Midbrain (tissue), 1 donor: ENCODE results near the gene CCND1.

Experiments used
- DNase-seq: peaks from one replicate; lab custom pipeline; 2025; lab: John Stamatoyannopoulos, UW

CCND1 gene

DNA sequence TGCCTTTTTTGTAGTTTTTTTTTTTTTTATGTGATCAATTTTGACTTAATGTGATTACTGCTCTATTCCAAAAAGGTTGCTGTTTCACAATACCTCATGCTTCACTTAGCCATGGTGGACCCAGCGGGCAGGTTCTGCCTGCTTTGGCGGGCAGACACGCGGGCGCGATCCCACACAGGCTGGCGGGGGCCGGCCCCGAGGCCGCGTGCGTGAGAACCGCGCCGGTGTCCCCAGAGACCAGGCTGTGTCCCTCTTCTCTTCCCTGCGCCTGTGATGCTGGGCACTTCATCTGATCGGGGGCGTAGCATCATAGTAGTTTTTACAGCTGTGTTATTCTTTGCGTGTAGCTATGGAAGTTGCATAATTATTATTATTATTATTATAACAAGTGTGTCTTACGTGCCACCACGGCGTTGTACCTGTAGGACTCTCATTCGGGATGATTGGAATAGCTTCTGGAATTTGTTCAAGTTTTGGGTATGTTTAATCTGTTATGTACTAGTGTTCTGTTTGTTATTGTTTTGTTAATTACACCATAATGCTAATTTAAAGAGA lies 12.5 kb downstream of the CCND1 start:
- no peak for DNase-seq

DNA sequence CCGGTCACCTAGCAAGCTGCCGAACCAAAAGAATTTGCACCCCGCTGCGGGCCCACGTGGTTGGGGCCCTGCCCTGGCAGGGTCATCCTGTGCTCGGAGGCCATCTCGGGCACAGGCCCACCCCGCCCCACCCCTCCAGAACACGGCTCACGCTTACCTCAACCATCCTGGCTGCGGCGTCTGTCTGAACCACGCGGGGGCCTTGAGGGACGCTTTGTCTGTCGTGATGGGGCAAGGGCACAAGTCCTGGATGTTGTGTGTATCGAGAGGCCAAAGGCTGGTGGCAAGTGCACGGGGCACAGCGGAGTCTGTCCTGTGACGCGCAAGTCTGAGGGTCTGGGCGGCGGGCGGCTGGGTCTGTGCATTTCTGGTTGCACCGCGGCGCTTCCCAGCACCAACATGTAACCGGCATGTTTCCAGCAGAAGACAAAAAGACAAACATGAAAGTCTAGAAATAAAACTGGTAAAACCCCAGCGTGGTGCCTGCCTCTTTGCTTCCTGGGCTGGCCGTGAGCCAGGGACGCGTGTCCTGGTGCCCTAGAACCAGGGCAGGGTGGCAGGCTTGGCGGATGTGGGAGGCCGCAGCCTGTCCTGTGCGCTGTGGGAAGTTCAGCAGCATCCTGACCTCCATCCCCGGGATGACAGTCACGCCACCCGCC lies 13.2 kb downstream of the CCND1 start:
- no peak for DNase-seq

GRCh38 chr11:69654660-69655478 lies 13.9 kb downstream of the CCND1 start:
- no peak for DNase-seq

DNA sequence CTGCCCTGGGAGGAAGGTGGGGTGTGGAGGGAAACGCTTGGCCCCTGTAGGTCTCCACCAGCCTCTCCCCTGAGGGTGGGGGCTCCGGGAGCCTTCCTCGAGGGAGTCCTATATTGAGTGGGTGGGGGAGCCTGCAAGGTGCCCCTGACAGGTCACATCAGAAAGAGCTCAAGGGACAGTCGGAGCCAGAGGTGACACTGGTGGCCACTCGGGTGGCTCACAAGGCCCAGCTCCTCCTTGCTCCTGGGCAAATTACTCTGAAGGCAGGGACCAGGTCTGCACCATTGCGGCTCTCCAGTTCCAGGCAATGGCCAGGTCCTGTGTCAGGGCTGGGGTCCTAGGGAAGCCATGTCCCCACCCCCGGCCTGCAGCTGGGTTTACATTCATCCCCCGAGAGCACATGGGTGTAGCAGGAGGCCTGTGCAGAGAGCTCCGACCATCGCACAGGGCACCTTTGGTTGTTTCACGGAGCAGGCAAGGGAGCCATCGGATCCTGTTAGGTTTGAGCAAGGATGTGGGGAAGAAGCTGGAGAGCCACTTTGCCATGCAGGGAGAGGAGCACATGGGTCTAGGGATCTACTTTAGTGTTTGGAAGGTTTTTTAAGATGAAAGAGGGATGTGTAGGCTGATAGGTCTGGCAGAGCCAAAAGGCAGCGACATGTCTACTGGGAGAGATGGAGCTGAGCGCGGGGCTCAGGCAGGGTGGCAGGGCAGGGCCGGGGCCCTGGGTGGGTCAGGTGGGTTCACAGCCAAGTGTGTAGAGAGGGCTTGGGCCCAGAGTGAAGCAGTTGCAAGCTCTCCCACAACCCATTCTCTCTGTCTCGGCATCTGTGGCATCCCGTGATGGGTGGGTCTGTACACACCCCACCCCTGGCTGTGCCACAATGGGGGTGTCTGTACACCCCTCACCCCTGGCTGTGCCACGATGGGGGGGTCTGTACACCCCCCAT lies 14.8 kb downstream of the CCND1 start:
- DNase-seq, result no peak

GRCh38 chr11:69656536-69657455 lies 15.8 kb downstream of the CCND1 start:
- no peak for DNase-seq

GRCh38 chr11:69657456-69657910 lies 16.5 kb downstream of the CCND1 start:
- DNase-seq, result no peak

DNA sequence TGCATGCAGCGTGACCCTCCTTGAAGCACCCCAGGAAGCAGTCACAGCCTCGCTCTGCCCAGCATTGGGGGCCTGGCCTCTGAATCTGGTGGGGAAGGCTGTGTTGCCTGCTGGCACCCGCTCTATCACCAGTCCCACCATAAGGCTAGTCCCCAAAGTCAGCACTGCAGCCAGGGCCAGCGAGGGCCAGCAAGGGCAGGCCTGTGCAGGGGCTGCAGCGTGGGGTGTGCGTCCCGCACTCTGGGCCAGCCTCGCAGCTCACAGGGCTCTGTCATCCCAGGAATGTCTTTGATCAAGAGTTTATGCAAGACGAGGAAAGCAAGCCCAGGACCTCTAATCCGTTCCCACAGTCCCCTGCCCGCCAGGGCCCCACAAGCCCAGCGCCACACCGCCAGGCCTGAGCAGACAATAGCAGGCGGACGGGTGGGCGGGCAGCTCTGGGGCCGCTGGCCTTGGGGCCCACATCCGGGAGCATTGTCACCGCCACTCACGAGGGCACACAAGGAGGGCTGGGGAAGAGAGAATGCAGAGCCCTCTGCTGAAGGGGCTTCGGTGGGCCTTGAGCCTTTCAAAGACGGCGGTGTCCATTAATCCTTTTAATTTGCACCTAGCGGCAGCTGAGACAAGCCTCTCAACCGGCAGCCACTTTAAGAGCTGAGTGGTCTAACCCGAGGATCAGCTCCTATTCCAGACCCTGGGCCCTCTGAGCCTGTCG lies 17.1 kb downstream of the CCND1 start:
- no peak for DNase-seq

GRCh38 chr11:69658626-69659450 lies 17.9 kb downstream of the CCND1 start:
- no peak for DNase-seq

- no peak for DNase-seq
Observed at GRCh38 chr11:69659591-69659990, 18.6 kb downstream of the CCND1 start.

DNA sequence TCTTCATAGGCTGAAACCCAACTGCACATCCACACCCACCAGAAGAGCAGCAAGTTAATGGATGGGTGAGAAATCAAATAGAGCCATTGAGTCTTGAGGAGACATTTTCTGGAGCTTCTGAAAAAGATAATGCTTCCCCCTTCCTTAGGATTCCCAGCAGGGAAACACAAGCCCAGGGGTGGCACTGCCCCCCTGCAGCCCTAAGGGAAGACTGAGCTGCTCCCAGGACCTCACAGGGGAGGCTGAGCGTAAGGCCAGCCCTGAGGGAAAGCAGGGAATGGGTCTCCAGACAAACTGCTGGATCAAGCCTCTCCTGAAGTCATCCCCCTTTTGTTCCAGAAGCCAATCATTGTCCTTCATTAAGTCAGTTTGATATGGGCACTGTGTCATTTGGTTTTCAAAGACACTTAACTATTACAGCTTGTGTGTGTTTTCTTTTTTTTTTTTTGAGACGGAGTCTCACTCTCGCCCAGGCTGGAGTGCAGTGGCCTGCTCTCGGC lies 19.1 kb downstream of the CCND1 start:
- DNase-seq, result no peak

DNA sequence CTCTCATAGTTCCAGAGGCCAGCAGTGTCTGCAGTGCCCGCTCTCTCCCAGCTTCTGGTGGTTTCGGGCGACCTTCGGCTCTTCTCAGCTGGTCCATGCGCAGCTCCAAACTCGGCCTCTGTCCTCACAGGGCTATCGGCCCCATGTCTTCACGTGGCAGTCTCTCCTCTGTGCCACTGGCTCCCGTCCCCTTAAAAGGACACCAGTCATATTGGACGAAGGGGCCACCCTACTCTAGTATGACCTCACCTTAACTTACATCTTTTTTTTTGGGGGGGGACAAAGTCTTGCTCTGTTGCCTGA lies 20.4 kb downstream of the CCND1 start:
- DNase-seq, result no peak

- peak; percentile 3 for DNase-seq
Observed at GRCh38 chr11:69662021-69662698, 21.2 kb downstream of the CCND1 start.

- no peak for DNase-seq
Observed at GRCh38 chr11:69662806-69663205, 21.9 kb downstream of the CCND1 start.

GRCh38 chr11:69663326-69663725 lies 22.4 kb downstream of the CCND1 start:
- no peak for DNase-seq

DNA sequence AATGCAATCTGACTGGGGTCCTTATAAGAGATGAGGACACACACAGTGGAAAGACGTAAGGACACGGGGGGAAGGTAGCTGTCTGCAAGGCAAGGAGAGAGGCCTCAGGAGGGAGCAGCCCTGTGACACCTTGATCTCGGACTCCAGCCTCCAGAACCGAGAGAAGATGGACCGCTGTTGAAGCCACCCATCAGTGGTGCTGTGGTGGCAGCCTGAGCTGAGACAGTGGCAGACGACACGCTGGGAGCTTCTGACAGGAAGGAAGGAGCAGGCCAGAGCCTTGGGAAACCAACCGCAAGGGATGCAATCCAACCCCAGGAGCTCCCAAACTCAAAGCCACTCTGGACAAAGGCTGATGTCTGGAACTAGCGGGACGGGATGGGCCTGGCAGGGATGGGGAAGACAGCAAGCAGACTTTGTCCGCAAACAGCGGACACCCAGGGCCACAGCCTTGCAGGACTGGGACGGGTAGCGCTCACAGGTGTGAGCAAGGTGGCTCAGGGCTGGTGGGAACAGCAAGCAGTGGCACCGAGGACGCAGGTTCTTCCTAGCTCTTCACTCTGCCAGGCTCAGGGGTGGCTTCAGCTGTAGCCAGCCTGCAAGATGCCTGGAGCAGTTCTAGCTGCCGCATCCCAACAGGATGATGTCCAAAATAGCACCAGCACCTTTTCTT lies 23.3 kb downstream of the CCND1 start:
- DNase-seq, result no peak

DNA sequence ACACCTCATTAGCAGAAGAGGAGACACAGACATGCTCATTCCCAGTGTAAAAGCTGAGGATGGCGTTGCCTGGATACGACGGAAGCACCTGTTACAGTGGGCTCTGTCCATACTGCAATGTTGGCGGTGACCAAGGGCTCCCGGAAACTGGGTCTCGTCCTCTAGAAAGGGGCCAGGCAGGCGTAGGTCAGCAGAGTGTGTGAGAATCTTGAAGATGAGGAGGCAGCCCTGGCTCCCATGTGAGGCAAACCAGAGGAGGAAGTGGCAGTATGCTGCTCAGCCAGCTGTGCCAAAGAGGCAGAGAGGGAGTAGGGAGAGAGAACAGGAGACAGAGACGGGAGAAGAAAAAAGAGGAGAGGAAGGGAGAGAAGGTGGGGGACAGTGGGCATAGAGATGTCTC lies 23.9 kb downstream of the CCND1 start:
- no peak for DNase-seq

GRCh38 chr11:69665669-69666068 lies 24.7 kb downstream of the CCND1 start:
- DNase-seq, result no peak

DNA sequence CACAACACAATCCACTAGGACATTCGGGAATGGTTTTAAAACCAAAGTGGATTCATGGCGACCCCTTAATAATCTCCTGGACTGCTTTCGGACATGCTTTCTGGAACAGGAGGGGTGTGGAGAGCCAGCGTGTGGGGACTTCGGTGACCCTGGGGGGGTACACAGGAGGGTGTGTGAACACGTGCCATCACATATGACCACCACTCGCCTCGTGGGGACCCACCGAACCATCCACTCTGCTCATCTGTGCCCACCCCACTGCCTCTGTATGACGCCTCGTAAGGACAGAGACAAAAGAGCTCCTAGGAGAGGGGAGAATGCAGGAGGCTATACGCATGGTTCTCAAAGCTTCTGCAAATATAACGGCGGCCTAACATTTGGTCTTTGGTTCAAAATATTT lies 25.3 kb downstream of the CCND1 start:
- DNase-seq, result no peak
